PFSK-1 (cell line): ENCODE measurements around the gene CPA2.

Source experiments
- FOXP2 ChIP-seq: optimal IDR thresholded peaks from 2 replicates; pipeline ENCODE3; 2011; ENCODE audit warnings: borderline replicate concordance, control low read depth, inconsistent platforms; ENCODE audit not compliant: insufficient read depth; ENCODE audit errors: extremely low read length, extremely low read depth
- POLR2AphosphoS5 ChIP-seq: IDR thresholded peaks from 2 replicates; pipeline ENCODE4 v1.6.1; 2012; ENCODE audit warnings: low read depth, mild to moderate bottlenecking, control low read depth, low read length, moderate library complexity
- SIN3A ChIP-seq: IDR thresholded peaks from 2 replicates; pipeline ENCODE4 v1.6.1; 2012; ENCODE audit warnings: mild to moderate bottlenecking, low read length, moderate library complexity, borderline replicate concordance; ENCODE audit not compliant: insufficient read depth
- TAF1 ChIP-seq: IDR thresholded peaks from 2 replicates; pipeline ENCODE4 v1.6.1; 2012; ENCODE audit warnings: low read length, control low read depth, borderline replicate concordance; ENCODE audit not compliant: insufficient read depth
- TF ChIP-seq, protein P1 (sequence below), 2 experiments: IDR thresholded peaks; 2 replicates each; pipeline versions ENCODE4 v1.6.1 to v1.8.0; 2011 to 2012; ENCODE audit warnings: low read depth in 2 of 2, low read length in 2 of 2, control low read depth in 1 of 2, inconsistent platforms in 1 of 2, mild to moderate bottlenecking in 1 of 2, moderate library complexity in 1 of 2; ENCODE audit not compliant: insufficient read depth in 1 of 2

The CPA2 gene

DNA sequence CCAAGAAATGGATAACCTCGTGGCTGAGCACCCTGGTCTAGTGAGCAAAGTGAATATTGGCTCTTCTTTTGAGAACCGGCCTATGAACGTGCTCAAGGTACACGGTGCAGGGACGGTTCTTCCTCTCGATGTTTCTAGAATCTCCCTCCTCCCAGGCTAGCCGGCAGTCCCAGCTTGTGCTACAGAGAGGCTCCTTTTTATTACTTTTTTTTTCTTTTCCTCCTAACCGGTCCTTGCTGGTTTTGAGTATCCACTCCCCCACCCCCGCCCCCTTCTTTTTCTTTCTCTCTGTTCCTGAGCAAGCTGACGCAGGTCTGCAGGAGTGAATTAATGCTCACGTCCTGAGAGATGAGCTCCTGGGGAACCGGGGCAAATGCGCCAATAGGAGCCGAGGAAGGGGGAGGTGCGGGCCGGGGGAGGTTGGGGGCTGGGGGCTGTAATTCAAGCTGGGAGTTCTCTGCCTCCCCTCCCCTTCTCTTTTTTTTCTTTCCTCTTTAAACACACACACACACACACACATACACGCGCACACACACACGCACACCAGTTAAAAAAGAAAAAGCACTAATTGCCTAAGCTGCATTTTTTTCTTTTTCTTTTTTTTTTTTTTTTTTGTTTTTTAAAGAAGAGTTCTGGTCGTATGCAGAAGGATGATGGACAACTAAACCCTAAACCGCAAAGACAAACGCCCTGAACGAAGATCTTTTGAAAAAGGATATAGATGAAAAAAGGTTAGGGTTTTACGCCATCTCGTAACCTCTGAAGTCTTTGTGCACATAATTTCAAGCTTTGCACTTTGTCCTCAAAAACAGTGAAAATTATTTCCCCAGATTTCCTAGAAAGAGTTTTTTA is 6.6 kb downstream of the CPA2 start:
- no peak for TF ChIP-seq POLR2AphosphoS5
- TF ChIP-seq TAF1 = no peak
- TF ChIP-seq FOXP2 = no peak
- TF ChIP-seq, protein P1, sequence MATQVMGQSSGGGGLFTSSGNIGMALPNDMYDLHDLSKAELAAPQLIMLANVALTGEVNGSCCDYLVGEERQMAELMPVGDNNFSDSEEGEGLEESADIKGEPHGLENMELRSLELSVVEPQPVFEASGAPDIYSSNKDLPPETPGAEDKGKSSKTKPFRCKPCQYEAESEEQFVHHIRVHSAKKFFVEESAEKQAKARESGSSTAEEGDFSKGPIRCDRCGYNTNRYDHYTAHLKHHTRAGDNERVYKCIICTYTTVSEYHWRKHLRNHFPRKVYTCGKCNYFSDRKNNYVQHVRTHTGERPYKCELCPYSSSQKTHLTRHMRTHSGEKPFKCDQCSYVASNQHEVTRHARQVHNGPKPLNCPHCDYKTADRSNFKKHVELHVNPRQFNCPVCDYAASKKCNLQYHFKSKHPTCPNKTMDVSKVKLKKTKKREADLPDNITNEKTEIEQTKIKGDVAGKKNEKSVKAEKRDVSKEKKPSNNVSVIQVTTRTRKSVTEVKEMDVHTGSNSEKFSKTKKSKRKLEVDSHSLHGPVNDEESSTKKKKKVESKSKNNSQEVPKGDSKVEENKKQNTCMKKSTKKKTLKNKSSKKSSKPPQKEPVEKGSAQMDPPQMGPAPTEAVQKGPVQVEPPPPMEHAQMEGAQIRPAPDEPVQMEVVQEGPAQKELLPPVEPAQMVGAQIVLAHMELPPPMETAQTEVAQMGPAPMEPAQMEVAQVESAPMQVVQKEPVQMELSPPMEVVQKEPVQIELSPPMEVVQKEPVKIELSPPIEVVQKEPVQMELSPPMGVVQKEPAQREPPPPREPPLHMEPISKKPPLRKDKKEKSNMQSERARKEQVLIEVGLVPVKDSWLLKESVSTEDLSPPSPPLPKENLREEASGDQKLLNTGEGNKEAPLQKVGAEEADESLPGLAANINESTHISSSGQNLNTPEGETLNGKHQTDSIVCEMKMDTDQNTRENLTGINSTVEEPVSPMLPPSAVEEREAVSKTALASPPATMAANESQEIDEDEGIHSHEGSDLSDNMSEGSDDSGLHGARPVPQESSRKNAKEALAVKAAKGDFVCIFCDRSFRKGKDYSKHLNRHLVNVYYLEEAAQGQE (IDR thresholded peaks at IDR 0.05; ENCODE audit: insufficient read depth in 1 of 2, low read depth in 2 of 2, low read length in 2 of 2) = no peak
- TF ChIP-seq SIN3A = no peak

DNA sequence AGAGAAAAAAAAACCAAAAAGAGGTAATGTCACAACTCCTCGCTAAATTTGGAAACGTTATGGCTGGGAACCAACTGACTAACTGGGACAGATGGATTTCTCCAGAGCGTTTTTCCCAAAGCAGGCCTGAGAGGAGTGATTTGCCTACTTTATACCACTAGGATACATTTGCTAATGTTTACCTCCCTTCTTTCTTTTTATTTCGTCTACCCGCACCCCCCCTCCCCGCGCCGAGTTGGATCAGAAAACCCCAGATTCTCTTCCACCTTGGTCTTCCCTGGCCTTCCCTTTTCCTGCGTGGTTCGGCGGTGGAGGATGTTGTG is 7.2 kb downstream of the CPA2 start:
- TF ChIP-seq, protein P1 (IDR thresholded peaks at IDR 0.05; ENCODE audit: insufficient read depth in 1 of 2, low read depth in 2 of 2, low read length in 2 of 2) = no peak
- no peak for TF ChIP-seq POLR2AphosphoS5
- no peak for TF ChIP-seq SIN3A
- TF ChIP-seq FOXP2 = no peak
- no peak for TF ChIP-seq TAF1

DNA sequence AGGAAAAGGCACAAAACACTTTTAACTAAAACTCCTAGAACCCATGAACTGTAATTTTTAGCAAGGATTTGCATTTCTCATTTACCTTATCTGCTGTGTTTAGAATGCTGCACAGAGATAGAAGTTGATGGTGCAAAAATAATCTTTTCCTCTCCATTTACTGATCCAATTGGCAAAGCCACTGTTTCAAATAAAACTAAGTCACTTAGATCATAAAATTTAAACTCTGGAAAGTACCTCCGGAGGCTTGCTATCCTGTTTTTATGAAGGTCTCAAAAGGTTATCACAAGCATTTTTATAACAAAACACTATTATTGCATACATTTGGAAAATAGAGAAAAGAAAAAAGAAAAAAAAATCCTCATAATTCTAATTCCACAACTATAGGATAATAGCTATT is 7.6 kb downstream of the CPA2 start:
- TF ChIP-seq, protein P1 (IDR thresholded peaks at IDR 0.05; ENCODE audit: insufficient read depth in 1 of 2, low read depth in 2 of 2, low read length in 2 of 2) = no peak
- TF ChIP-seq TAF1 = no peak
- TF ChIP-seq FOXP2 = no peak
- no peak for TF ChIP-seq SIN3A
- TF ChIP-seq POLR2AphosphoS5 = no peak

DNA sequence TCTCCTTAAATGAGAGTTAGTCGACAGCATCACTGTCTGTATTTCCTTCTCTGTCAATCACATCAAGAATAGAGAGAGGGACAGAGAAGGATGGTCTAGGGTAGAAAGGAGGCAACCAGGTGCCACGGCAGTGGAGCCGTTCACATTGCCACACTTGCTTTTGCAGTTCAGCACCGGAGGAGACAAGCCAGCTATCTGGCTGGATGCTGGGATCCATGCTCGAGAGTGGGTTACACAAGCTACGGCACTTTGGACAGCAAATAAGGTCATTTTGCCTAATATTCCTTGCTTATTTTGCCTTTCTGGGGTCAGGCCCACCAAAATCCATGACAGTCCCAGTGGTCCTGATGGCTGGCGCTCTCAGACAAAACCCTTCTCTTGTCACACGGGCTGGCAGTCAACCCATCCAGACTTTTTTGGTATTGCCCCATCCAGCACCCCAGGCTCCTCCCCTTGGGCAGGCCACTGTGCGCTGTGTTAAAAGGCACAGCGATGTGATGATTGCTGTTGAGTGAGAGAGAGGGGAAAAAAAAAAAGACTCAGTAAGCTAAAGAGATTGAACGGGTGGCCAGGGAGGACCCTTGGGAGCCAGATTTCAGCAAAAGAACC is 8.4 kb downstream of the CPA2 start:
- TF ChIP-seq SIN3A (no peak), TAF1 (no peak), POLR2AphosphoS5 (no peak), FOXP2 (no peak)
- TF ChIP-seq, protein P1 (IDR thresholded peaks at IDR 0.05; ENCODE audit: insufficient read depth in 1 of 2, low read depth in 2 of 2, low read length in 2 of 2) = no peak
